Effector memory CD4-positive, alpha-beta T cell (primary cell): Measurements from ENCODE around the gene INPP5E.

Experiments used
- DNase-seq, 3 donors: peaks; one replicate each; pipeline ENCODE4 v3.0.0-alpha.2; 2020
- H3K27ac ChIP-seq: 2 replicates; pipeline ENCODE4 v1.7.0; 2013; ENCODE audit warnings: mild to moderate bottlenecking, low read length, moderate library complexity; ENCODE audit not compliant: insufficient read depth, poor library complexity, severe bottlenecking
- H3K27me3 ChIP-seq: replicated peaks from 2 replicates; pipeline ENCODE4 v1.7.0; 2013; ENCODE audit warnings: mild to moderate bottlenecking, low read length; ENCODE audit not compliant: insufficient read depth, control insufficient read depth, poor library complexity, severe bottlenecking
- H3K36me3 ChIP-seq: 2 replicates; pipeline ENCODE4 v1.7.0; 2013; ENCODE audit warnings: mild to moderate bottlenecking, low read length, moderate library complexity; ENCODE audit not compliant: control insufficient read depth, insufficient read depth
- H3K4me1 ChIP-seq: 2 replicates; pipeline ENCODE4 v1.7.0; 2013; ENCODE audit warnings: low read length, mild to moderate bottlenecking; ENCODE audit not compliant: control insufficient read depth, insufficient read depth, poor library complexity, severe bottlenecking
- H3K4me3 ChIP-seq: 2 replicates; pipeline ENCODE4 v1.7.0; 2013; ENCODE audit warnings: low read length, low read depth, mild to moderate bottlenecking; ENCODE audit not compliant: insufficient read depth, poor library complexity, severe bottlenecking
- H3K9me3 ChIP-seq: 2 replicates; pipeline ENCODE4 v1.7.0; 2013; ENCODE audit warnings: mild to moderate bottlenecking, low read length, moderate library complexity; ENCODE audit not compliant: control insufficient read depth

INPP5E gene

DNA sequence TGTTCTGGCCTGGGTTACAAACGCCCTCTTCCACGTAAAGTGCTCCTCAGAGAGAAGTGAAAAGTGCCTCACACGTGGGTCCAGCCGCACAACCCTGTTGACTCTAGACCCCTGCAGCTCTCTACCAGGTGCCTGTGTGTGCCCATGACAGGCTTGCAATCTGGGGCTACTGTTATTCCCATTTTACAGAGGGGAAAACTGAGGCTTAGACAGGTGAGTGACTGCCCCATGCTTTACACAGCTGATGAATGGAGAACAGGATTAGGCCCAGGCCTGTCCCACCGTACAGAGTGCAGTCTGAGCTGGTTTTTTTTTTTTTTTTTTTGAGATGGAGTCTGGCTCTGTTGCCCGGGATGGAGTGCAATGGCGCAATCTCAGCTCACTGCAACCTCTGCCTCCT lies 6.2 kb upstream of the INPP5E start:
- Histone ChIP-seq H3K27me3 (no peaks in the 10 kb centered on the region), H3K4me1 (no peaks in the 10 kb centered on the region), H3K4me3 (no peak overlapping the region), H3K9me3 (no peaks in the 10 kb centered on the region), H3K27ac (no peak overlapping the region), H3K36me3 (peaks cover 75% of the 10 kb centered on the region)
- DNase-seq: no peak

DNA sequence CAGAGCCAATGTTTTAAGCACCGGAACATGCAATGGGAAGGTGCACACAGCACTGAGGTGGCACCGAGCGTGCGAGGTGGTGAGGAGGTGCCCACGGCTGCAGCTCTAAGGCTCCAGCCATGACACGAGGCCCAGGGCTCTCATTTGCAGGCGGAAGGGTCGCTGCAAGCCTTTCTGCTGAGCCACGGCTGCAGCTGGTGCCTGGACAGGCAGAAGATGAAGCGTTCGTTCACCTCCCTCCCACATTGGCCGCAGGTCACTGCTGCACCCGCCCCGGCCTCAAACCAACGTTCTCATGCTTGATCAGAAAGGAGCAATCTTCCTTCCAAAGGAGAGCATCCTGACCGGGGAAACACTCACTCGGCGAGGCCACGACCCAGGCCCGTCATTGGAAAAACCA lies 4.5 kb upstream of the INPP5E start:
- peaks cover 60% of the 10 kb centered on the region for H3K36me3 ChIP-seq
- no peak for DNase-seq

DNA sequence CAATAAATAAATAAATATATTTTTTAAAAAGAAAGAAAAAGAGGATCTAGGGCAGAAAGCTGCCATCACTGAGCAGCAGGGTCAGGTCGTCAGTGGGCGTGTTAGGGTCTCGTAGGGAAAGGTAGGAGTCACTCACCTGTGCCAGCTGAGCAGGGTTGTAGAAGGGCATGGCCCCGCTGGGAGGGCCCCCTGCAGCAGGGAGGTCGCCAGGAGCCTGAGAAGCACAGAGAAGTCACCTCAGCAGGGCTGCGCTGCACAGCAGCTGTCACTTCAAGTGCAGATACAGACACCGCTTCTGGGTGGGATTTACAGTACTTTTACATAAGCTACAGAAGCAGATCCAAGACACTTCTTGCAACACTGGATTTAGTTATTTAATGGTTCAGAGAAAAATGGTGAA lies 4.0 kb upstream of the INPP5E start:
- Histone ChIP-seq H3K27me3 (no peaks in the 10 kb centered on the region), H3K4me1 (peaks cover 3% of the 10 kb centered on the region), H3K4me3 (no peak overlapping the region), H3K27ac (no peak overlapping the region), H3K9me3 (no peaks in the 10 kb centered on the region), H3K36me3 (peaks cover 56% of the 10 kb centered on the region)
- DNase-seq: no peak

More for the DNA sequence above, 4.5 kb upstream of the INPP5E start:
- H3K4me3 ChIP-seq: no peak overlapping the region
- H3K27ac ChIP-seq: no peak overlapping the region
- H3K9me3 ChIP-seq: no peaks in the 10 kb centered on the region
- H3K4me1 ChIP-seq: peaks cover 3% of the 10 kb centered on the region
- H3K27me3 ChIP-seq: no peaks in the 10 kb centered on the region

DNA sequence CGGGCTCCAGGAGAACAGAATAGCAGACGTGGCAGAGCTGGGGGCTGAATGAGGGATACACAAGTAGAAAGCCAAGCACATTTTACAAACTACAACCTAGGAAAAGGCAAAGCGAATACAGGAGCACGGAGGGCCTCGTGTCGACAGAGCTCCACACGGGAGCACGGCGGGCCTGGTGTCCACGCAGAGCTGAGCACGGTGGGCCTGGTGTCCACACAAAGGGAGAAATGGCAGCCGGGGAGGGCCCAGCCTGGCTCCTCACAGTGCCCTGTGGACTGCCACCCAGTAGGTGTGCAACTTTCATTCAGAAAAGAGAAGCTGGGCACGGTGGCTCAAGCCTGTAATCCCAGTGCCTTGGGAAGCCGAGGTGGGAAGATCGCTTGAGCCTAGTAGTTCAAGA lies 3.4 kb upstream of the INPP5E start:
- Histone ChIP-seq H3K4me1 (peaks cover 7% of the 10 kb centered on the region), H3K9me3 (no peaks in the 10 kb centered on the region), H3K36me3 (peaks cover 53% of the 10 kb centered on the region)

DNA sequence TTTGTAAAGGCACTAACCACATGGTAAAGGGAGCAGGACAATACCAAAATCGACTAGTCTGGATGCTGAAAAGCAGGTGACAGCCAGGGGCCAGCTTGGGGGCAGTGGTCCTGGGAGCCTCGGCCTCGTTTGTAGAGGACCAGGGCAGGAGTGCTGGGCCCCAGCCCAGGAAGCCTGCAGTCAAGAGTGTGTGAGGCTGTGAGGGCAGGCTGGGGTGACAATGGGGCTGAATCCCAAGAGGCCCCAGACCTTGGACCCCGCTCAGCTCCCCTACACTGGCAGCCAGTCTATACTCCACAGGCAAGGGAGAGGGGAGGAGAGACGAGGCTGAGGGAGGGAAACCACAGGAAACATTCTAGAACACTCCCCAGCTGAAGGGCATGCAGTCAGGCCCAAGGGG lies 2.6 kb upstream of the INPP5E start:
- Histone ChIP-seq H3K27me3 (no peaks in the 10 kb centered on the region), H3K36me3 (peaks cover 45% of the 10 kb centered on the region), H3K9me3 (no peaks in the 10 kb centered on the region), H3K27ac (no peak overlapping the region), H3K4me3 (no peak overlapping the region), H3K4me1 (peaks cover 14% of the 10 kb centered on the region)
- no peak for DNase-seq

More for the DNA sequence above, 3.4 kb upstream of the INPP5E start:
- no peaks in the 10 kb centered on the region for H3K27me3 ChIP-seq
- H3K27ac ChIP-seq: no peak overlapping the region
- no peak for DNase-seq
- no peak overlapping the region for H3K4me3 ChIP-seq

GRCh38 chr9:136441681-136442245 lies 2.1 kb upstream of the INPP5E start:
- Histone ChIP-seq H3K4me3 (no peak overlapping the region), H3K27me3 (no peaks in the 10 kb centered on the region), H3K36me3 (peaks cover 40% of the 10 kb centered on the region), H3K9me3 (no peaks in the 10 kb centered on the region), H3K27ac (no peak overlapping the region), H3K4me1 (peaks cover 18% of the 10 kb centered on the region)
- DNase-seq: no peak

- no peak overlapping the region for H3K4me3 ChIP-seq
- DNase-seq: no peak
- H3K27me3 ChIP-seq: no peaks in the 10 kb centered on the region
- no peak overlapping the region for H3K27ac ChIP-seq
- peaks cover 35% of the 10 kb centered on the region for H3K36me3 ChIP-seq
- H3K4me1 ChIP-seq: peaks cover 18% of the 10 kb centered on the region
- H3K9me3 ChIP-seq: no peaks in the 10 kb centered on the region
These were observed 1.6 kb upstream of the INPP5E start for GRCh38 chr9:136441191-136441680.

DNA sequence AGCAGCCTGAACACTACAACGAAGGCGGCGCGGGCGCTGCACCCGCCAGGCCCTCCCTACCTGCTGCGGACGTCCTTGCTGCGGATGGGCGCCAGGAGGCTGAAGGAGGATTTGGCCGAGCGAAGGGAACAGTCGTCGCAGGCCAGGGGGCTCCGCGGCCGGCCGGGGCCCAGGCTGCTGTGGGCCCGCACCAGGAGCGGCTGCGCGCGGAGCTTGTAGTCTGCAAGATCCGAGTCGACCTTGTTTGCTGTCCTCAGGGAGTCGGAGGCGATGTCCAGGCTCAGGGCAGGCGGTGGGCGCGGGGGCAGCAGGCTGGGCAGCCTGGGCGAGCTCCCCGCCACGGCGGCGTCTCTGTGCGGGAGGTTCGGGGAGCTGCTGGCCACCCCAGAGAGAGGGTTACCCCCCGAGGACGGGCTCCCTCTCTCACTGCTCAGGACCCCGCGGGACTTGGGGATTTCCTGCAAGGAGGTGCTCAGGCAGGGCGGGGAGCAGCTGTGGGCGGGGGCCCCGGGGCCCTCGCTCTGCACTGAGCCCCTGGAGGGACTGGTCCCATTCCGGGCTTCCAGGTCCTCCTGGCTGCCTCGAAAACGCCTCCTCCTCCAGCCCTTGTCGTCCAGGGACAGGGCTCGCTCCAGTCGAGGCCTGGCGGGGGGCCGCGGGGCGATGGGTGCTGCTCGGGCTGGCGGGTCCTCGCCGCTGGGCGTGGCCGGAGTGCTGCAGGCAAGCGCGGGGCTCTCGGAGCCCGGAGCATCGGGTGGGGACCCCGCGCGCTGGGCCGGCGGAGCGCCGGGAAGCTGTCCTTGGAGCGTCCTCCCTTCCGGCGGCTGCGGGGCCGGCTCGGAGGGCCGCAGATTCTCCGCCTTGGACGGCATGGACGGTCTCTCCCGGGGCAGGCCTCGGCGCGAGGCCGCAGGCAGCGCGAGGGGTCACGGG lies 831 bp downstream of the INPP5E start:
- peak overlapping the region; percentile 71 for H3K27ac ChIP-seq
- H3K9me3 ChIP-seq: no peaks in the 10 kb centered on the region
- peaks cover 18% of the 10 kb centered on the region for H3K4me1 ChIP-seq
- peaks cover 19% of the 10 kb centered on the region for H3K36me3 ChIP-seq
- H3K4me3 ChIP-seq: peak overlapping the region; percentile 61
- H3K27me3 ChIP-seq: no peaks in the 10 kb centered on the region
- peak; percentile 20 to 45 (median 43) for DNase-seq

GRCh38 chr9:136437839-136438547 lies 1.7 kb downstream of the INPP5E start:
- H3K4me1 ChIP-seq: peaks cover 18% of the 10 kb centered on the region
- DNase-seq: peak in 2 of 3 donors; percentile 4 to 37
- no peaks in the 10 kb centered on the region for H3K27me3 ChIP-seq
- peaks cover 18% of the 10 kb centered on the region for H3K36me3 ChIP-seq
- H3K9me3 ChIP-seq: no peaks in the 10 kb centered on the region
- peak overlapping the region; percentile 61 for H3K4me3 ChIP-seq
- H3K27ac ChIP-seq: peak overlapping the region; percentile 71
